Prostate gland (tissue), 2 donors: ENCODE measurements around the gene GRAMD2A. TPM values are rescaled to one million over a fixed set of nuclear protein-coding genes. Genes with fewer than 3 reads are reported as not detected.
A peak's percentile ranks its signal among the peaks of the same experiment; 100 is the strongest.

Source experiments
- DNase-seq: peaks from one replicate; pipeline ENCODE4 v3.0.0-alpha.2; 2019; ENCODE audit warnings: low spot score
- H3K27ac ChIP-seq, 2 donors: fragments of 200-600 bp; sonication (generic); 2 replicates each; pipeline ENCODE4 v1.5.1; 2017 to 2019
- H3K27me3 ChIP-seq: fragments of 200-600 bp; sonication (generic); replicated peaks from 2 replicates; pipeline ENCODE4 v1.5.1; 2019; ENCODE audit not compliant: insufficient read depth
- H3K36me3 ChIP-seq, 2 donors: fragments of 200-600 bp; sonication (generic); 1 replicate in 1 of 2; 2 replicates in 1 of 2; pipeline versions ENCODE4 v1.5.1 to v1.8.1; 2017 to 2019
- H3K4me1 ChIP-seq: fragments of 200-600 bp; sonication (generic); replicated peaks from 2 replicates; pipeline ENCODE4 v1.5.1; 2019
- H3K4me3 ChIP-seq, 2 donors: fragments of 200-600 bp; sonication (generic); 2 replicates each; pipeline ENCODE4 v1.5.1; 2017 to 2019
- H3K9me3 ChIP-seq: fragments of 200-600 bp; sonication (generic); 2 replicates; pipeline ENCODE4 v1.5.1; 2017
- POLR2A ChIP-seq: fragments of 450-650 bp; IDR thresholded peaks from one replicate; pipeline ENCODE4 v1.6.1; 2016; ENCODE audit warnings: antibody characterized with exemption, mild to moderate bottlenecking
- POLR2AphosphoS5 ChIP-seq: sonication (generic); formaldehyde crosslinking; IDR thresholded peaks from one replicate; pipeline ENCODE4 v1.6.1; 2017; ENCODE audit warnings: antibody characterized with exemption
- WGBS: methylation state at CpG from one replicate; pipeline ENCODE4 v1.1.5; 2018; 5-methylcytosine and 5-hydroxymethylcytosine counted together
- intact Hi-C: fragments of 100-400 bp; cut with DNase I; formaldehyde crosslinking; loops from one replicate; pipeline ENCODE4 v1.14.2; 2022
- total RNA-seq, 2 donors: library from RNA; depleted of rRNA; stranded (reverse); fragments of >200 nt; gene quantifications; one replicate each; pipeline ENCODE4 v1.1.0, GENCODE V29; 2016
- TF ChIP-seq, protein P1 (sequence below), 4 experiments: fragments of 200-600 bp in 2 of 4; fragments of 450-650 bp in 2 of 4; sonication (generic) in 2 of 4; IDR thresholded peaks; 1 replicate in 3 of 4; 2 replicates in 1 of 4; pipeline ENCODE4 v1.5.1; 2016 to 2019; ENCODE audit warnings: antibody characterized with exemption in 4 of 4, mild to moderate bottlenecking in 2 of 4, moderate library complexity in 2 of 4

The GRAMD2A gene
- total RNA-seq, 2 donors from 2014 or later, result 4.3 to 6.4 TPM

GRCh38 chr15:72196409-72197040 is 1.1 kb downstream of the GRAMD2A start:
- Histone ChIP-seq H3K9me3 (no peaks in the 10 kb centered on the region), H3K4me3 (peak overlapping the region in 1 of 2 donors; percentile 50), H3K36me3 (peaks cover 0 to 4% of the 10 kb centered on the region in 2 donors), H3K4me1 (no peaks in the 10 kb centered on the region), H3K27ac (peak overlapping the region in 1 of 2 donors; percentile 53), H3K27me3 (no peaks in the 10 kb centered on the region)
- intact Hi-C loops, result loop anchor here (5.0 kb wide), 1 partner anchor 36 kb away; the partner anchor contains the start of gene PKM
- no peak for DNase-seq
- WGBS, result 75% methylated on average over 13 of the region's 13 CpGs
- TF ChIP-seq, protein P1, sequence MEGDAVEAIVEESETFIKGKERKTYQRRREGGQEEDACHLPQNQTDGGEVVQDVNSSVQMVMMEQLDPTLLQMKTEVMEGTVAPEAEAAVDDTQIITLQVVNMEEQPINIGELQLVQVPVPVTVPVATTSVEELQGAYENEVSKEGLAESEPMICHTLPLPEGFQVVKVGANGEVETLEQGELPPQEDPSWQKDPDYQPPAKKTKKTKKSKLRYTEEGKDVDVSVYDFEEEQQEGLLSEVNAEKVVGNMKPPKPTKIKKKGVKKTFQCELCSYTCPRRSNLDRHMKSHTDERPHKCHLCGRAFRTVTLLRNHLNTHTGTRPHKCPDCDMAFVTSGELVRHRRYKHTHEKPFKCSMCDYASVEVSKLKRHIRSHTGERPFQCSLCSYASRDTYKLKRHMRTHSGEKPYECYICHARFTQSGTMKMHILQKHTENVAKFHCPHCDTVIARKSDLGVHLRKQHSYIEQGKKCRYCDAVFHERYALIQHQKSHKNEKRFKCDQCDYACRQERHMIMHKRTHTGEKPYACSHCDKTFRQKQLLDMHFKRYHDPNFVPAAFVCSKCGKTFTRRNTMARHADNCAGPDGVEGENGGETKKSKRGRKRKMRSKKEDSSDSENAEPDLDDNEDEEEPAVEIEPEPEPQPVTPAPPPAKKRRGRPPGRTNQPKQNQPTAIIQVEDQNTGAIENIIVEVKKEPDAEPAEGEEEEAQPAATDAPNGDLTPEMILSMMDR (IDR thresholded peaks at IDR 0.05), result no peak
- TF ChIP-seq POLR2AphosphoS5 (no peak), POLR2A (no peak)

GRCh38 chr15:72195101-72195511 is 2.5 kb downstream of the GRAMD2A start:
- 56% methylated on average over 6 of the region's 6 CpGs for WGBS
- TF ChIP-seq POLR2AphosphoS5 (no peak), POLR2A (no peak)
- TF ChIP-seq, protein P1 (IDR thresholded peaks at IDR 0.05), result no peak
- Histone ChIP-seq H3K9me3 (no peaks in the 10 kb centered on the region), H3K36me3 (peaks cover 0 to 4% of the 10 kb centered on the region in 2 donors), H3K4me3 (no peak overlapping the region), H3K27ac (no peak overlapping the region), H3K27me3 (no peaks in the 10 kb centered on the region), H3K4me1 (no peaks in the 10 kb centered on the region)
- no peak for DNase-seq
- intact Hi-C loops, result loop anchor here (5.0 kb wide), 1 partner anchor 37 kb away; the partner anchor contains the start of gene PKM

- intact Hi-C loops, result no loop called here
- 91% methylated on average over 8 of the region's 8 CpGs for WGBS
- Histone ChIP-seq H3K27ac (no peak overlapping the region), H3K27me3 (no peaks in the 10 kb centered on the region), H3K4me3 (no peak overlapping the region), H3K36me3 (no peaks in the 10 kb centered on the region), H3K4me1 (no peaks in the 10 kb centered on the region), H3K9me3 (no peaks in the 10 kb centered on the region)
- no peak for DNase-seq
- TF ChIP-seq POLR2AphosphoS5, result no peak
- no peak for TF ChIP-seq POLR2A
- TF ChIP-seq, protein P1 (IDR thresholded peaks at IDR 0.05), result no peak
Observed at GRCh38 chr15:72193836-72194396, 3.7 kb downstream of the GRAMD2A start.

DNA sequence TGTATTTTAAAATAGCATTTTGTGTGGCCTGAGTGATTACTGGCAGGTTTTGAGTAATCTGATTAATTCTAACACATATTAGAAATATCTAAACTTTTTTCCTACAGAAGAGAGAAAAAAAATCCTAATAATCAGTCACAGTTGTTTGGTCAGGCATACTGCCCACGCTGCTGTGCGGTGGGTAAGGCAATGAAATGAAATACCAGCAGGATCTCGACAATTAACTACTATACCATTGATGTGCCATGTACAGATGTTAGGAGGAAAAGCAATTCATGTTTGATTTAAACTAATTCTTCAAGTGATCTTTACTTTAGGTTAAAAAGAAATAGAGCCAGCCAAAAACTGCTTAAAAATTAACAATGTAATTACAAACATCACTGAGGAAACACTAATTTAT is 5.2 kb downstream of the GRAMD2A start:
- Histone ChIP-seq H3K36me3 (no peaks in the 10 kb centered on the region), H3K4me1 (no peaks in the 10 kb centered on the region), H3K4me3 (no peak overlapping the region), H3K9me3 (no peaks in the 10 kb centered on the region), H3K27me3 (no peaks in the 10 kb centered on the region), H3K27ac (no peak overlapping the region)
- 31% methylated on average over 3 of the region's 3 CpGs for WGBS
- intact Hi-C loops, result no loop called here
- TF ChIP-seq POLR2AphosphoS5 (no peak), POLR2A (no peak)
- TF ChIP-seq, protein P1 (IDR thresholded peaks at IDR 0.05), result no peak
- no peak for DNase-seq
